GM23248 (cell line): ENCODE data around the gene DAB1. TPM values are rescaled to one million over a fixed set of nuclear protein-coding genes. Genes with fewer than 3 reads are reported as not detected.

Experiments
- DNase-seq: peaks from one replicate; pipeline ENCODE4 v3.0.0-alpha.2; 2015
- H2AFZ ChIP-seq: fragments of 200-600 bp; sonication (generic); 2 replicates; pipeline ENCODE4 v1.6.1; 2016; ENCODE audit warnings: antibody characterized with exemption
- H3F3A ChIP-seq: fragments of 200-600 bp; sonication (generic); 2 replicates; pipeline ENCODE4 v1.6.1; 2016; ENCODE audit warnings: mild to moderate bottlenecking, antibody characterized with exemption, mixed run types; ENCODE audit not compliant: insufficient read depth
- H3K27ac ChIP-seq: fragments of 200-600 bp; sonication (generic); 2 replicates; pipeline ENCODE4 v1.5.1; 2016; ENCODE audit warnings: mild to moderate bottlenecking
- H3K27me3 ChIP-seq: fragments of 200-600 bp; sonication (generic); replicated peaks from 2 replicates; pipeline ENCODE4 v1.6.1; 2016; ENCODE audit warnings: mild to moderate bottlenecking; ENCODE audit not compliant: insufficient read depth
- H3K36me3 ChIP-seq: fragments of 200-600 bp; sonication (generic); 2 replicates; pipeline ENCODE4 v1.6.1; 2016; ENCODE audit warnings: low read depth, mild to moderate bottlenecking
- H3K4me1 ChIP-seq: fragments of 200-600 bp; sonication (generic); 2 replicates; pipeline ENCODE4 v1.6.1; 2016; ENCODE audit warnings: mild to moderate bottlenecking; ENCODE audit not compliant: insufficient read depth
- H3K4me2 ChIP-seq: fragments of 200-600 bp; sonication (generic); one replicate; pipeline ENCODE4 v1.6.1; 2016; ENCODE audit warnings: mild to moderate bottlenecking; ENCODE audit not compliant: unreplicated experiment
- H3K4me3 ChIP-seq: fragments of 200-600 bp; sonication (generic); 2 replicates; pipeline ENCODE4 v1.5.1; 2016; ENCODE audit warnings: mild to moderate bottlenecking
- H3K79me2 ChIP-seq: fragments of 200-600 bp; sonication (generic); 2 replicates; pipeline ENCODE4 v1.6.1; 2016; ENCODE audit warnings: mild to moderate bottlenecking; ENCODE audit not compliant: insufficient read depth
- H3K9ac ChIP-seq: fragments of 200-600 bp; sonication (generic); 2 replicates; pipeline ENCODE4 v1.6.1; 2016; ENCODE audit warnings: mild to moderate bottlenecking
- H3K9me2 ChIP-seq: fragments of 200-600 bp; sonication (generic); 2 replicates; pipeline ENCODE4 v1.6.1; 2016; ENCODE audit warnings: mixed run types, mild to moderate bottlenecking, moderate library complexity; ENCODE audit not compliant: insufficient read depth
- H3K9me3 ChIP-seq: fragments of 200-600 bp; sonication (generic); one replicate; pipeline ENCODE4 v1.6.1; 2017; ENCODE audit warnings: low read depth
- H4K20me1 ChIP-seq: fragments of 200-600 bp; sonication (generic); 2 replicates; pipeline ENCODE4 v1.6.0; 2016; ENCODE audit not compliant: insufficient read depth
- EZH2 ChIP-seq: fragments of 200-600 bp; sonication (generic); IDR thresholded peaks from 2 replicates; pipeline ENCODE4 v1.6.1; 2018; ENCODE audit warnings: antibody characterized with exemption, mild to moderate bottlenecking; ENCODE audit not compliant: insufficient read depth, poor library complexity, severe bottlenecking
- EZH2phosphoT487 ChIP-seq: fragments of 200-600 bp; sonication (generic); IDR thresholded peaks from 2 replicates; pipeline ENCODE4 v1.6.1; 2018; ENCODE audit warnings: antibody characterized with exemption, moderate library complexity, mild to moderate bottlenecking, low read depth; ENCODE audit not compliant: insufficient read depth
- WGBS, 2 experiments: methylation state at CpG; one replicate each; pipeline ENCODE4 v1.1.6; 2015 to 2017; ENCODE audit warnings: low lambda C conversion rate in 2 of 2, low coverage in 1 of 2; ENCODE audit errors: missing lambda C conversion rate in 2 of 2; 5-methylcytosine and 5-hydroxymethylcytosine counted together
- in situ Hi-C: fragments of 300-500 bp; cut with MboI; formaldehyde crosslinking; loops from 2 replicates; pipeline ENCODE4 v1.15.0; 2020
- polyA plus RNA-seq: library from polyadenylated mRNA; unstranded; fragments of >200 nt; fragmentation: Nextera tagmentation; extraction: Ambion mirVana; gene quantifications from 2 replicates; pipeline ENCODE4 v1.2.1, GENCODE V29; 2016
- total RNA-seq: library from RNA; depleted of rRNA; stranded (reverse); fragments of >200 nt; shearing (Covaris generic); gene quantifications from 2 replicates; pipeline ENCODE4 v1.2.3, GENCODE V29; 2014

The DAB1 gene
- total and polyA plus RNA-seq, 2 experiments from 2014 or later, result 0.11 to 0.39 TPM

GRCh38 chr1:56958526-56958925, 465.3 kb downstream of the DAB1 start:
- H3K79me2 ChIP-seq, result no peaks in the 10 kb centered on the region
- no peak overlapping the region for H3K27ac ChIP-seq
- no peak overlapping the region for H3K4me3 ChIP-seq
- H3K9me3 ChIP-seq, result no peaks in the 10 kb centered on the region
- H3K4me2 ChIP-seq, result peak overlapping the region; percentile 42
- TF ChIP-seq EZH2phosphoT487 (no peak), EZH2 (no peak)
- no peaks in the 10 kb centered on the region for H3K9me2 ChIP-seq
- peaks cover 8% of the 10 kb centered on the region; the same call in 1 of the 2 replicates for H3F3A ChIP-seq
- H3K36me3 ChIP-seq, result no peaks in the 10 kb centered on the region
- no peak overlapping the region for H3K9ac ChIP-seq
- WGBS, 2 experiments, result 0 to 5% methylated on average over 2 of the region's 2 CpGs
- no peaks in the 10 kb centered on the region for H4K20me1 ChIP-seq
- DNase-seq, result peak; percentile 91
- peaks cover 14% of the 10 kb centered on the region for H3K4me1 ChIP-seq
- H3K27me3 ChIP-seq, result no peaks in the 10 kb centered on the region
- in situ Hi-C loops, result no loop called here
- no peak overlapping the region for H2AFZ ChIP-seq

- no peak overlapping the region for H3K27ac ChIP-seq
- H3K79me2 ChIP-seq, result no peaks in the 10 kb centered on the region
- H3K9ac ChIP-seq, result no peak overlapping the region
- no peaks in the 10 kb centered on the region for H3K36me3 ChIP-seq
- H3K4me3 ChIP-seq, result no peak overlapping the region
- TF ChIP-seq EZH2phosphoT487 (no peak), EZH2 (no peak)
- H3K27me3 ChIP-seq, result no peaks in the 10 kb centered on the region
- WGBS, 2 experiments, result 29 to 36% methylated on average over 3 of the region's 3 CpGs
- H3K4me1 ChIP-seq, result peaks cover 14% of the 10 kb centered on the region
- H3K4me2 ChIP-seq, result peak overlapping the region; percentile 42
- DNase-seq, result peak; percentile 19
- H4K20me1 ChIP-seq, result no peaks in the 10 kb centered on the region
- H3K9me3 ChIP-seq, result no peaks in the 10 kb centered on the region
- H3K9me2 ChIP-seq, result no peaks in the 10 kb centered on the region
- in situ Hi-C loops, result no loop called here
- H2AFZ ChIP-seq, result no peak overlapping the region
- peaks cover 8% of the 10 kb centered on the region; the same call in 1 of the 2 replicates for H3F3A ChIP-seq
These were observed 465.9 kb downstream of the DAB1 start for GRCh38 chr1:56957931-56958330.

- H3K4me1 ChIP-seq, result peaks cover 14% of the 10 kb centered on the region
- H3F3A ChIP-seq, result peaks cover 8% of the 10 kb centered on the region; the same call in 1 of the 2 replicates
- H2AFZ ChIP-seq, result no peak overlapping the region
- DNase-seq, result no peak
- WGBS, 2 experiments, result 76 to 87% methylated on average over 1 of the region's 1 CpG
- no peaks in the 10 kb centered on the region for H3K9me2 ChIP-seq
- no peaks in the 10 kb centered on the region for H4K20me1 ChIP-seq
- H3K9me3 ChIP-seq, result no peaks in the 10 kb centered on the region
- no peaks in the 10 kb centered on the region for H3K36me3 ChIP-seq
- in situ Hi-C loops, result no loop called here
- TF ChIP-seq EZH2 (no peak), EZH2phosphoT487 (no peak)
- H3K79me2 ChIP-seq, result no peaks in the 10 kb centered on the region
- no peak overlapping the region for H3K27ac ChIP-seq
- no peak overlapping the region for H3K4me2 ChIP-seq
- no peak overlapping the region for H3K4me3 ChIP-seq
- H3K9ac ChIP-seq, result no peak overlapping the region
- no peaks in the 10 kb centered on the region for H3K27me3 ChIP-seq
These were observed 469.2 kb downstream of the DAB1 start for GRCh38 chr1:56954664-56955063.

- Histone ChIP-seq H4K20me1 (no peaks in the 10 kb centered on the region), H3K9me2 (no peaks in the 10 kb centered on the region), H3K9me3 (no peaks in the 10 kb centered on the region), H3K4me2 (no peak overlapping the region), H3K36me3 (no peaks in the 10 kb centered on the region), H3K79me2 (no peaks in the 10 kb centered on the region), H3F3A (peaks cover 18% of the 10 kb centered on the region; the same call in 1 of the 2 replicates), H3K4me3 (no peak overlapping the region), H3K27me3 (no peaks in the 10 kb centered on the region), H3K27ac (no peak overlapping the region), H3K9ac (no peak overlapping the region), H3K4me1 (peaks cover 20% of the 10 kb centered on the region), H2AFZ (no peak overlapping the region)
- WGBS, 2 experiments, result 48 to 59% methylated on average over 5 of the region's 5 CpGs
- no peak for TF ChIP-seq EZH2
- in situ Hi-C loops, result no loop called here
- DNase-seq, result no peak
These were observed 470.5 kb downstream of the DAB1 start for GRCh38 chr1:56953386-56953785.

- Histone ChIP-seq H3K27me3 (no peaks in the 10 kb centered on the region), H3F3A (peaks cover 17% of the 10 kb centered on the region; the same call in 1 of the 2 replicates), H3K4me3 (no peak overlapping the region), H3K9me3 (no peaks in the 10 kb centered on the region), H3K9me2 (no peaks in the 10 kb centered on the region), H2AFZ (no peak overlapping the region), H3K27ac (no peak overlapping the region), H3K36me3 (no peaks in the 10 kb centered on the region), H4K20me1 (no peaks in the 10 kb centered on the region), H3K4me1 (peaks cover 18% of the 10 kb centered on the region), H3K4me2 (no peak overlapping the region), H3K9ac (no peak overlapping the region), H3K79me2 (no peaks in the 10 kb centered on the region)
- TF ChIP-seq EZH2phosphoT487, result no peak
- TF ChIP-seq EZH2, result no peak
- DNase-seq, result no peak
- 84 to 89% methylated on average over 8 of the region's 8 CpGs for WGBS, 2 experiments
- in situ Hi-C loops, result no loop called here
These were observed 471.4 kb downstream of the DAB1 start for GRCh38 chr1:56952501-56952900.
